A673 (cell line): ENCODE data around the gene PLCB4.

Source experiments
- EZH2 ChIP-seq: fragments of 200-600 bp; sonication (generic); IDR thresholded peaks from 2 replicates; pipeline ENCODE4 v1.6.1; 2017; ENCODE audit warnings: borderline replicate concordance, low read depth, mild to moderate bottlenecking, mixed read lengths, antibody characterized with exemption, low read length; ENCODE audit not compliant: poor library complexity, severe bottlenecking
- TF ChIP-seq, protein P1 (sequence below): fragments of 300-800, 200-600 bp; sonication (generic); conservative IDR thresholded peaks from 2 replicates; pipeline ENCODE4 v1.5.1; 2017; ENCODE audit warnings: low read depth, mild to moderate bottlenecking, antibody characterized with exemption, low read length, moderate library complexity, mixed read lengths

DNA sequence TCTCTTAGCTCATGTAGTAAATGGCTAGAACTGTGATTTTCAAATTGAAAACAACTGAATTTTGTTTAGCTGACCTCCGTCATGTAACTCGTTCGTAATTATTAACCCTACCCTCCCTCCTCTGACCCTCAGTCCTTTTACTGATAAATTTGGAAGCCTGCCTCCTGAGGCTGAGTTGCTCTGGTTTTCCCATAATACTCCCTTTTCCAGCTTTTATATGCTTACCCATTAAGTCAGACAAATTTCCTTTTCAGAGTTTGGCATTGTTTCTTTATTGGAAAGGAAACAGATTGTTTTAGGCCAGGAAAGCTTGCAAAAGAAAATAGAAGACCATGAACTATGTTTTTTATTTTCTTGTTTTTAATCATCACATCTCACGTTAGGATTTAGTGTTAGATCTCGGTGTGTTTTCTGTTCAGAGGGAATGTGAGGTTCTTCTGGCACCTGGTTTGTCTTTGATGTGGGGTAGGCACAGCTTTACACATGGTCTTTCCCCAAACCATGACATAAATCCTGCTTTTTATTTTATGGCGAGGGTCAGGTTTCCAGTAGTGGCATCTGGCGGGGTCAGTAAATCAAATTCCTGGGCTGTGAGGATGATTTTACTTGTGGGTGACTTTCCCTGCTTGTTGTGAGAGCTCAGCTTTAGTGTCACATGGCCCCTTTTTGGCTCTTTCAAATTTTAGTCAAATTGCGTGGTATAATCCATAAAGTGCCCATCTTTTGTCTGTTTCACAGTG is 24.5 kb downstream of the PLCB4 start:
- no peak for TF ChIP-seq EZH2
- TF ChIP-seq, protein P1, sequence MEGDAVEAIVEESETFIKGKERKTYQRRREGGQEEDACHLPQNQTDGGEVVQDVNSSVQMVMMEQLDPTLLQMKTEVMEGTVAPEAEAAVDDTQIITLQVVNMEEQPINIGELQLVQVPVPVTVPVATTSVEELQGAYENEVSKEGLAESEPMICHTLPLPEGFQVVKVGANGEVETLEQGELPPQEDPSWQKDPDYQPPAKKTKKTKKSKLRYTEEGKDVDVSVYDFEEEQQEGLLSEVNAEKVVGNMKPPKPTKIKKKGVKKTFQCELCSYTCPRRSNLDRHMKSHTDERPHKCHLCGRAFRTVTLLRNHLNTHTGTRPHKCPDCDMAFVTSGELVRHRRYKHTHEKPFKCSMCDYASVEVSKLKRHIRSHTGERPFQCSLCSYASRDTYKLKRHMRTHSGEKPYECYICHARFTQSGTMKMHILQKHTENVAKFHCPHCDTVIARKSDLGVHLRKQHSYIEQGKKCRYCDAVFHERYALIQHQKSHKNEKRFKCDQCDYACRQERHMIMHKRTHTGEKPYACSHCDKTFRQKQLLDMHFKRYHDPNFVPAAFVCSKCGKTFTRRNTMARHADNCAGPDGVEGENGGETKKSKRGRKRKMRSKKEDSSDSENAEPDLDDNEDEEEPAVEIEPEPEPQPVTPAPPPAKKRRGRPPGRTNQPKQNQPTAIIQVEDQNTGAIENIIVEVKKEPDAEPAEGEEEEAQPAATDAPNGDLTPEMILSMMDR, result no peak
